H1 (cell line): ENCODE data around the gene NDRG2. TPM values are rescaled to one million over a fixed set of nuclear protein-coding genes. Genes with fewer than 3 reads are reported as not detected.

ENCODE experiments used
- CTCF ChIA-PET: fragments of 300-600 bp; sonication (Branson Sonifier 250); formaldehyde crosslinking; loops from one replicate; lab custom pipeline; 2021; ENCODE audit not compliant: partially characterized antibody; lab: Charles Lee
- POLR2A ChIA-PET: fragments of 300-600 bp; sonication (Branson Sonifier 250); formaldehyde crosslinking; loops from one replicate; lab custom pipeline; 2021; ENCODE audit warnings: inconsistent platforms; ENCODE audit not compliant: partially characterized antibody; lab: Charles Lee
- DNase-seq, 2 experiments: peaks; one replicate each; pipeline versions ENCODE4 v3.0.0 to v3.0.0-alpha.2; 2010 to 2022; ENCODE audit warnings: low spot score in 2 of 2, low read depth in 1 of 2, mixed read lengths in 1 of 2
- FAIRE-seq: peaks from 2 replicates; lab custom pipeline; 2011; peaks lifted over from hg19 to GRCh38; lab: Jason Lieb, UNC
- H2AFZ ChIP-seq: 2 replicates; pipeline ENCODE4 v1.8.1; 2012; ENCODE audit warnings: low read length, inconsistent platforms
- H2AK5ac ChIP-seq: 2 replicates; pipeline ENCODE4 v1.6.1; 2013; ENCODE audit warnings: low read depth, low read length
- H2BK120ac ChIP-seq: replicated peaks from 2 replicates; pipeline ENCODE3; 2013; ENCODE audit warnings: low read depth, low read length, inconsistent platforms
- H2BK12ac ChIP-seq: 2 replicates; pipeline ENCODE4 v1.6.1; 2013; ENCODE audit warnings: low read depth, low read length
- H2BK15ac ChIP-seq: 2 replicates; pipeline ENCODE4 v1.6.1; 2013; ENCODE audit warnings: low read length
- H2BK20ac ChIP-seq: 2 replicates; pipeline ENCODE4 v1.6.1; 2013; ENCODE audit warnings: low read length
- H2BK5ac ChIP-seq: 2 replicates; pipeline ENCODE4 v1.6.1; 2013; ENCODE audit warnings: low read depth, low read length
- H3K14ac ChIP-seq: 2 replicates; pipeline ENCODE4 v1.6.1; 2013; ENCODE audit warnings: inconsistent platforms; ENCODE audit not compliant: insufficient read length
- H3K18ac ChIP-seq: 2 replicates; pipeline ENCODE4 v1.6.1; 2013; ENCODE audit warnings: low read length; ENCODE audit errors: extremely low read depth
- H3K23ac ChIP-seq: 2 replicates; pipeline ENCODE4 v1.6.1; 2013; ENCODE audit warnings: inconsistent platforms; ENCODE audit not compliant: insufficient read length
- H3K23me2 ChIP-seq: 2 replicates; pipeline ENCODE4 v1.6.1; 2013; ENCODE audit warnings: low read depth, low read length
- H3K27ac ChIP-seq: 2 replicates; pipeline ENCODE4 v1.6.1; 2011; ENCODE audit warnings: low read depth, low read length, inconsistent platforms
- H3K27me3 ChIP-seq, 4 experiments: replicated peaks in 1 of 4; 1 replicate in 1 of 4; 2 replicates in 3 of 4; pipeline versions ENCODE4 v1.6.1 to v1.8.1; 2011 to 2013; ENCODE audit warnings: low read length in 3 of 4, mild to moderate bottlenecking in 3 of 4, inconsistent platforms in 2 of 4, mixed read lengths in 2 of 4, moderate library complexity in 1 of 4; ENCODE audit not compliant: control insufficient read depth in 3 of 4, insufficient read depth in 3 of 4; ENCODE audit errors: extremely low read depth in 1 of 4
- H3K36me3 ChIP-seq, 4 experiments: 2 replicates each; pipeline versions ENCODE4 v1.6.1 to v1.8.1; 2011 to 2013; ENCODE audit warnings: mild to moderate bottlenecking in 4 of 4, low read length in 3 of 4, moderate library complexity in 2 of 4, control low read depth in 1 of 4, inconsistent platforms in 1 of 4; ENCODE audit not compliant: insufficient read depth in 4 of 4, control insufficient read depth in 2 of 4
- H3K4ac ChIP-seq: replicated peaks from 2 replicates; pipeline ENCODE3; 2013; ENCODE audit warnings: low read length, low read depth, mixed read lengths, inconsistent platforms; ENCODE audit not compliant: insufficient read length
- H3K4me1 ChIP-seq, 4 experiments: replicated peaks in 1 of 4; 1 replicate in 1 of 4; 2 replicates in 3 of 4; pipeline versions ENCODE4 v1.6.1 to v1.8.1; 2011 to 2013; ENCODE audit warnings: low read length in 3 of 4, inconsistent platforms in 2 of 4, mixed read lengths in 1 of 4; ENCODE audit not compliant: insufficient read depth in 4 of 4, control insufficient read depth in 3 of 4
- H3K4me2 ChIP-seq, 2 experiments: 2 replicates each; pipeline versions ENCODE4 v1.6.1 to v1.8.1; 2011 to 2013; ENCODE audit warnings: low read depth in 2 of 2, low read length in 2 of 2, control low read depth in 1 of 2, inconsistent platforms in 1 of 2, mild to moderate bottlenecking in 1 of 2; ENCODE audit not compliant: insufficient read depth in 1 of 2
- H3K4me3 ChIP-seq, 4 experiments: fragments of 200-600, 300-600 bp in 1 of 4; sonication (generic), shearing (Covaris generic), sonication (Bioruptor Twin) in 1 of 4; 2 replicates each; pipeline versions ENCODE4 v1.5.1 to v1.8.1; 2011 to 2016; ENCODE audit warnings: low read length in 4 of 4, low read depth in 3 of 4, control low read depth in 2 of 4, inconsistent platforms in 2 of 4, mild to moderate bottlenecking in 2 of 4, mixed read lengths in 1 of 4, moderate library complexity in 1 of 4; ENCODE audit not compliant: insufficient read depth in 2 of 4; ENCODE audit errors: extremely low read depth in 1 of 4
- H3K56ac ChIP-seq: replicated peaks from 2 replicates; pipeline ENCODE3; 2013; ENCODE audit warnings: low read depth, mild to moderate bottlenecking, mixed read lengths, low read length, inconsistent platforms; ENCODE audit not compliant: insufficient read length
- H3K79me1 ChIP-seq: 2 replicates; pipeline ENCODE4 v1.6.1; 2013; ENCODE audit warnings: low read depth, low read length, control low read depth
- H3K79me2 ChIP-seq, 2 experiments: 2 replicates each; pipeline versions ENCODE4 v1.6.1 to v1.8.1; 2012 to 2013; ENCODE audit warnings: low read length in 2 of 2, mild to moderate bottlenecking in 2 of 2, inconsistent platforms in 1 of 2; ENCODE audit not compliant: insufficient read depth in 2 of 2, control insufficient read depth in 1 of 2
- H3K9ac ChIP-seq, 4 experiments: replicated peaks in 1 of 4; 1 replicate in 1 of 4; 2 replicates in 3 of 4; pipeline versions ENCODE4 v1.6.1 to v1.8.1; 2011 to 2013; ENCODE audit warnings: low read depth in 3 of 4, low read length in 3 of 4, control low read depth in 2 of 4, mild to moderate bottlenecking in 2 of 4, moderate library complexity in 2 of 4, inconsistent platforms in 1 of 4; ENCODE audit errors: extremely low read depth in 1 of 4
- H3K9me3 ChIP-seq, 2 experiments: 2 replicates each; pipeline versions ENCODE4 v1.6.1 to v1.8.1; 2012 to 2013; ENCODE audit warnings: mild to moderate bottlenecking in 2 of 2, moderate library complexity in 2 of 2, control low read depth in 1 of 2, inconsistent platforms in 1 of 2, low read depth in 1 of 2, low read length in 1 of 2, mixed read lengths in 1 of 2; ENCODE audit not compliant: insufficient read depth in 2 of 2
- H4K20me1 ChIP-seq, 2 experiments: replicated peaks in 1 of 2; 2 replicates each; pipeline versions ENCODE3 to v1.8.1; 2011 to 2013; ENCODE audit warnings: inconsistent platforms in 2 of 2, low read length in 2 of 2, mild to moderate bottlenecking in 1 of 2; ENCODE audit not compliant: insufficient read depth in 2 of 2, control insufficient read depth in 1 of 2
- H4K5ac ChIP-seq: 2 replicates; pipeline ENCODE4 v1.6.1; 2013; ENCODE audit warnings: low read length, low read depth, mixed read lengths, inconsistent platforms; ENCODE audit not compliant: insufficient read length
- H4K8ac ChIP-seq: 2 replicates; pipeline ENCODE4 v1.8.0; 2013; ENCODE audit warnings: mild to moderate bottlenecking, moderate library complexity, low read length, inconsistent platforms; ENCODE audit not compliant: insufficient read depth; ENCODE audit errors: extremely low read depth
- H4K91ac ChIP-seq: replicated peaks from 2 replicates; pipeline ENCODE3; 2013; ENCODE audit warnings: low read length, mixed read lengths, inconsistent platforms; ENCODE audit not compliant: insufficient read length
- ASH2L ChIP-seq: fragments of 200-600, 300-600 bp; sonication (generic); IDR thresholded peaks from one replicate; pipeline ENCODE4 v1.7.1; 2017; ENCODE audit warnings: low read length
- CHD1 ChIP-seq: IDR thresholded peaks from 2 replicates; pipeline ENCODE4 v1.6.1; 2012; ENCODE audit warnings: low read depth, low read length, improper control_type of control experiment
- SAP30 ChIP-seq: fragments of 300-600 bp; sonication (generic); IDR thresholded peaks from 2 replicates; pipeline ENCODE4 v1.7.1; 2012; ENCODE audit warnings: low read length, moderate library complexity, mild to moderate bottlenecking, inconsistent platforms; ENCODE audit not compliant: insufficient read depth, insufficient replicate concordance
- SRF ChIP-seq: IDR thresholded peaks from 2 replicates; pipeline ENCODE4 v1.6.1; 2011; ENCODE audit warnings: mild to moderate bottlenecking, low read depth, low read length, moderate library complexity
- WGBS, 2 experiments: shearing (Covaris generic) in 1 of 2; methylation state at CpG; one replicate each; pipeline versions ENCODE4 v1.1.6 to v1.1.7; 2013 to 2015; ENCODE audit warnings: low lambda C conversion rate in 2 of 2, mixed read lengths in 2 of 2, inconsistent platforms in 1 of 2, low coverage in 1 of 2, missing lambda C conversion rate in 1 of 2; ENCODE audit not compliant: insufficient replicate concordance in 2 of 2, insufficient coverage in 1 of 2, insufficient read length in 1 of 2; ENCODE audit errors: extremely low coverage in 1 of 2, missing lambda C conversion rate in 1 of 2; 5-methylcytosine and 5-hydroxymethylcytosine counted together
- polyA plus RNA-seq, 7 experiments: library from polyadenylated mRNA; depleted of rRNA in 3 of 7; stranded (reverse) in 5 of 7; unstranded in 2 of 7; fragments of >200 nt in 5 of 7; fragments of 200-250 nt in 2 of 7; gene quantifications; 1 replicate in 5 of 7; 2 replicates in 1 of 7; 4 replicates in 1 of 7; pipeline versions ENCODE4 v1.2.1 to v1.2.3, GENCODE V29; 2011 to 2013; ENCODE audit warnings: missing spikeins in 2 of 7, mixed read lengths in 2 of 7
- total RNA-seq: library from RNA; stranded (reverse); fragmentation: NEBNext Ultra II Directional; extraction: Animal tissue kit (Norgen Biotek cat#: 25700); gene quantifications from 2 replicates; pipeline ENCODE4 v1.2.1, GENCODE V29; 2021

NDRG2 gene
- total and polyA plus RNA-seq, 2 of the 8 experiments (the other 6 are each of a cell fraction or from before 2014, with no cell fraction given): 29.9 to 48.6 TPM

DNA sequence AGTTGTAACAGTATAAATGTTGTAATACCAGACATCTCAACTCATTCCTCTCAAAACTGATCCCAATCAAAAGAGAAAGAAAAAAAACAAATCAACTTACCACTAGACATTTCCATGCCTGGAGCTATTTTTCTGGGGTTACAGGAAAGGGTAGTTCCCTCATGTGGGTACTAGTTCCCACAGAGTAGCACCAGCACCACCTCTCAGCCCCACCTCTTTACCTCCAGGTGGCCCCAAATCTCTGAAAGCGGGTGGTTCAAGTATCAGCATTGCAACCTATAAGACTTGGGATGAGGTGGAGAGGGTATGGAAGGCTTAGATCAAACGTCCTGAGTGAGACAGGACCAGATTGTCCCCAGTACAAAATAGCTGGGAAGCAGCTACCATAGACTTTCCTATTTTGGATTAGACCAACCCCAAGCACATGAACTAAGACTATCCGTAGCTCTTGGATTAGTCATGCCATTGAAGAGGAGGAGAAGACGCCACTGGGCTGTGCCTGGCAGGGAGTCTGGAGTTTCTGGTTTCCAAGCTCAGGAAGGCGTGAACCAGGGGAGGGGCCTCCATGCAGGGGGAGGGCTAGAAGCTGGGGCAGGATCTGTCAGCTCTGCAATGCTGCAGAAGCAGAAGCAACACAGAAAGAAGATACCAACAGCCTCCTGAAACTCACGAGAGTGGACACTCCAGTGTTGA, 26.0 kb downstream of the NDRG2 start, which contains the start of gene SLC39A2:
TSS of gene SLC39A2 (plus strand) at position 620 of the 693 bp plus-strand sequence. CDS start 154 bp downstream, outside the sequence.
- Histone ChIP-seq H3K4me3 (peak within 1 kb of the TSS in 1 of 4 experiments; percentile 9; a peak in 1 of 8 replicates), H3K9me3 (no peaks in the 10 kb centered on the region), H3K23me2 (no peaks in the 10 kb centered on the region; the same call in 1 of the 2 replicates), H3K79me2 (no peaks in the 10 kb centered on the region), H3K23ac (no peak within 1 kb of the TSS), H4K5ac (no peak within 1 kb of the TSS), H3K9ac (no peak within 1 kb of the TSS), H2BK5ac (no peak within 1 kb of the TSS), H2AK5ac (no peak within 1 kb of the TSS), H3K4ac (no peak within 1 kb of the TSS), H2BK15ac (0 out of 2 replicates have a peak within 1 kb of the TSS, but pooled peaks have one; percentile 76), H3K56ac (no peak within 1 kb of the TSS), H3K27me3 (no peaks in the 10 kb centered on the region), H4K8ac (no peak within 1 kb of the TSS), H2BK12ac (no peak within 1 kb of the TSS; the same call in 1 of the 2 replicates), H3K18ac (no peak within 1 kb of the TSS), H3K79me1 (no peaks in the 10 kb centered on the region), H3K4me1 (peaks cover 2 to 6% (median 5%) of the 10 kb centered on the region in 4 experiments; a peak in 5 of 7 replicates), H3K27ac (no peak within 1 kb of the TSS), H2AFZ (peak within 1 kb of the TSS; percentile 54; the same call in 1 of the 2 replicates), H4K20me1 (peaks cover 0 to 2% of the 10 kb centered on the region in 2 experiments), H3K4me2 (peak within 1 kb of the TSS; percentile 32 to 55; a peak in 2 of 4 replicates), H4K91ac (no peak within 1 kb of the TSS), H3K36me3 (peaks cover 19 to 31% (median 25%) of the 10 kb centered on the region in 4 experiments), H2BK20ac (no peak within 1 kb of the TSS), H3K14ac (no peak within 1 kb of the TSS), H2BK120ac (no peak within 1 kb of the TSS)
- peak in 1 of 2 experiments; percentile 60 for DNase-seq
- CTCF ChIA-PET: interaction anchor here (0.7 to 10.6 kb wide), 13 partner anchors 14 to 307 kb away, joined by 3 to 117 read pairs (median 4); no protein-coding TSS in a partner anchor
- POLR2A ChIA-PET: interaction anchor here (0.6 to 1.8 kb wide), 10 partner anchors 10 to 202 kb away, joined by 3 to 5 read pairs (median 4); no protein-coding TSS in a partner anchor
- 48% methylated on average over 6 of the region's 6 CpGs; no CpG with 5 or more reads in 1 of the 2 experiments for WGBS, 2 experiments
- FAIRE-seq: peak; percentile 70
- TF ChIP-seq ASH2L (peak; percentile 20), CHD1 (no peak), SAP30 (no peak), SRF (no peak)
